Measurements from ENCODE around the gene C1QTNF3. TPM values are rescaled to one million over a fixed set of nuclear protein-coding genes. Genes with fewer than 3 reads are reported as not detected.

Gene C1QTNF3
- total and polyA plus RNA-seq, 2 of the 8 experiments (the other 6 are each of a cell fraction or from before 2014, with no cell fraction given) = 1.0 to 1.2 TPM

DNA sequence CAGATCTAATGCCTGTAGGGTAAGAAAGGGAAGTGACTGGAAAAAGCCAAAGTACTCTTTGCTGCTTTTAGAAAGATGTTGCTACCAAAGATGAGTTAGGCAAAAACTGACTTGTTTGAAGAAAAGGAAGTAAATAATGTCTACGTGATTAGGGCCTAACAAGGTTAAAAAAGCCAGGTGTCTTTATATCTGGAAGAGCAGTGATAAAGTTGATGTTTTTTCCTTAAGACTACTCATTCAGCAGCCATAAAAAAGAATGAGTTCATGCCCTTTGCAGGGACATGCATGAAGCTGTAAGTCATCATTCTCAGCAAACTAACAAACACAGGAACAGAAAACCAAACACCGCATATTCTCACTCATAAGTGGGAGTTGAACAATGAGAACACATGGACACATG lies 21.7 kb downstream of the C1QTNF3 start:
- H3K23me2 ChIP-seq (ENCODE audit: low read depth, low read length) = no peaks in the 10 kb centered on the region
- no peak overlapping the region for H4K8ac ChIP-seq (ENCODE audit: extremely low read depth, insufficient read depth, low read length)
- no peak overlapping the region for H2AFZ ChIP-seq (ENCODE audit: low read length)
- no peak overlapping the region for H2BK15ac ChIP-seq (ENCODE audit: low read length)
- H2BK12ac ChIP-seq (ENCODE audit: low read depth, low read length) = no peak overlapping the region
- 85% methylated on average over 2 of the region's 2 CpGs; no CpG with 5 or more reads in 1 of the 2 experiments for WGBS, 2 experiments (ENCODE audit: extremely low coverage in 1 of 2, insufficient coverage in 1 of 2, insufficient read length in 1 of 2, insufficient replicate concordance in 2 of 2, low coverage in 1 of 2, low lambda C conversion rate in 2 of 2, missing lambda C conversion rate in 1 of 2)
- H4K5ac ChIP-seq (ENCODE audit: insufficient read length, low read depth, low read length) = no peak overlapping the region
- no peaks in the 10 kb centered on the region for H4K20me1 ChIP-seq (replicated peaks in 1 of 2; ENCODE audit: control insufficient read depth in 1 of 2, insufficient read depth in 2 of 2, low read length in 2 of 2)
- ChIA-PET CTCF (ENCODE audit: partially characterized antibody) (interaction anchor here (0.8 to 1.5 kb wide), 5 partner anchors 10 to 59 kb away, joined by 3 read pairs; no protein-coding TSS in a partner anchor), POLR2A (ENCODE audit: partially characterized antibody) (no interaction called here)
- no peak overlapping the region for H3K4ac ChIP-seq (replicated peaks; ENCODE audit: insufficient read length, low read depth, low read length)
- no peak overlapping the region for H3K23ac ChIP-seq (ENCODE audit: insufficient read length)
- H2BK20ac ChIP-seq (ENCODE audit: low read length) = no peak overlapping the region
- no peak overlapping the region for H2AK5ac ChIP-seq (ENCODE audit: low read depth, low read length)
- no peak for TF ChIP-seq KDM1A (IDR thresholded peaks at IDR 0.05; ENCODE audit: borderline replicate concordance, low read length)
- TF ChIP-seq, protein P1, sequence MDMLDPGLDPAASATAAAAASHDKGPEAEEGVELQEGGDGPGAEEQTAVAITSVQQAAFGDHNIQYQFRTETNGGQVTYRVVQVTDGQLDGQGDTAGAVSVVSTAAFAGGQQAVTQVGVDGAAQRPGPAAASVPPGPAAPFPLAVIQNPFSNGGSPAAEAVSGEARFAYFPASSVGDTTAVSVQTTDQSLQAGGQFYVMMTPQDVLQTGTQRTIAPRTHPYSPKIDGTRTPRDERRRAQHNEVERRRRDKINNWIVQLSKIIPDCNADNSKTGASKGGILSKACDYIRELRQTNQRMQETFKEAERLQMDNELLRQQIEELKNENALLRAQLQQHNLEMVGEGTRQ (IDR thresholded peaks at IDR 0.05; ENCODE audit: low read length) = no peak
- TF ChIP-seq SRF (IDR thresholded peaks at IDR 0.05; ENCODE audit: low read depth, low read length) = no peak
- TF ChIP-seq SAP30 (IDR thresholded peaks at IDR 0.05; ENCODE audit: insufficient read depth, insufficient replicate concordance, low read length) = no peak
- no peak for TF ChIP-seq RBBP5 (IDR thresholded peaks at IDR 0.05; ENCODE audit: borderline replicate concordance, low read depth, low read length)
- TF ChIP-seq, protein P2, sequence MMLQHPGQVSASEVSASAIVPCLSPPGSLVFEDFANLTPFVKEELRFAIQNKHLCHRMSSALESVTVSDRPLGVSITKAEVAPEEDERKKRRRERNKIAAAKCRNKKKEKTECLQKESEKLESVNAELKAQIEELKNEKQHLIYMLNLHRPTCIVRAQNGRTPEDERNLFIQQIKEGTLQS (IDR thresholded peaks at IDR 0.05; ENCODE audit: insufficient read depth, low read depth, low read length) = no peak
- no peak for TF ChIP-seq CEBPB (IDR thresholded peaks at IDR 0.05; ENCODE audit: low read depth, low read length)
- no peak for TF ChIP-seq SP2 (IDR thresholded peaks at IDR 0.05; ENCODE audit: low read length)
- TF ChIP-seq CBX8 (IDR thresholded peaks at IDR 0.05; ENCODE audit: borderline replicate concordance, low read depth, low read length) = no peak
- no peak for TF ChIP-seq EGR1 (IDR thresholded peaks at IDR 0.05; ENCODE audit: borderline replicate concordance, low read depth, low read length)
- TF ChIP-seq JUND (IDR thresholded peaks at IDR 0.05; ENCODE audit: low read length) = no peak
- TF ChIP-seq RXRA (IDR thresholded peaks at IDR 0.05; ENCODE audit: insufficient read depth, low read depth, low read length) = no peak
- no peak for TF ChIP-seq CBX5 (IDR thresholded peaks at IDR 0.05; ENCODE audit: low read depth, low read length)
- H3K9ac ChIP-seq (replicated peaks in 1 of 4; ENCODE audit: extremely low read depth in 1 of 4, low read depth in 3 of 4, low read length in 3 of 4) = no peak overlapping the region
- no peak overlapping the region for H3K14ac ChIP-seq (ENCODE audit: insufficient read length)
- H2BK5ac ChIP-seq (ENCODE audit: low read depth, low read length) = no peak overlapping the region
- H3K9me3 ChIP-seq (ENCODE audit: insufficient read depth in 2 of 2, low read depth in 1 of 2, low read length in 1 of 2) = no peaks in the 10 kb centered on the region
- no peak overlapping the region for H2BK120ac ChIP-seq (replicated peaks; ENCODE audit: low read depth, low read length)
- no peak for DNase-seq (ENCODE audit: low read depth in 1 of 2, low spot score in 2 of 2)
- H3K36me3 ChIP-seq (ENCODE audit: control insufficient read depth in 2 of 4, insufficient read depth in 4 of 4, low read length in 3 of 4) = no peaks in the 10 kb centered on the region
- H3K18ac ChIP-seq (ENCODE audit: extremely low read depth, low read length) = no peak overlapping the region
- H3K4me3 ChIP-seq (ENCODE audit: extremely low read depth in 1 of 4, insufficient read depth in 2 of 4, low read depth in 3 of 4, low read length in 4 of 4) = no peak overlapping the region
- FAIRE-seq = no peak
- H4K91ac ChIP-seq (replicated peaks; ENCODE audit: insufficient read length, low read length) = no peak overlapping the region
- H3K79me1 ChIP-seq (ENCODE audit: low read depth, low read length) = no peaks in the 10 kb centered on the region
- no peaks in the 10 kb centered on the region for H3K27me3 ChIP-seq (replicated peaks in 1 of 4; ENCODE audit: control insufficient read depth in 3 of 4, extremely low read depth in 1 of 4, insufficient read depth in 3 of 4, low read length in 3 of 4)
- H3K27ac ChIP-seq (ENCODE audit: low read depth, low read length) = no peak overlapping the region
- no peak overlapping the region for H3K56ac ChIP-seq (replicated peaks; ENCODE audit: insufficient read length, low read depth, low read length)
- H3K4me2 ChIP-seq (ENCODE audit: insufficient read depth in 1 of 2, low read depth in 2 of 2, low read length in 2 of 2) = no peak overlapping the region
- H3K79me2 ChIP-seq (ENCODE audit: control insufficient read depth in 1 of 2, insufficient read depth in 2 of 2, low read length in 2 of 2) = no peaks in the 10 kb centered on the region
- H3K4me1 ChIP-seq (replicated peaks in 1 of 4; ENCODE audit: control insufficient read depth in 3 of 4, insufficient read depth in 4 of 4, low read length in 3 of 4) = no peaks in the 10 kb centered on the region
